ENCODE measurements around the gene GPR39. TPM values are rescaled to one million over a fixed set of nuclear protein-coding genes. Genes with fewer than 3 reads are reported as not detected.

Gene GPR39
- total and polyA plus RNA-seq, 8 donors = 0.87 to 16.0 (median 5.5) TPM; not detected in 1

GRCh38 chr2:132584976-132585817 lies 168.6 kb downstream of the GPR39 start:
- Histone ChIP-seq H3K9me3 (no peaks in the 10 kb centered on the region), H3K4me1 (no peaks in the 10 kb centered on the region), H3K27ac (no peak overlapping the region), H3K4me3 (no peak overlapping the region), H3K36me3 (no peaks in the 10 kb centered on the region), H3K27me3 (no peaks in the 10 kb centered on the region)
- TF ChIP-seq POLR2A (IDR thresholded peaks at IDR 0.05) (no peak), CTCF (IDR thresholded peaks at IDR 0.05) (no peak), POLR2AphosphoS5 (IDR thresholded peaks at IDR 0.05) (no peak), EP300 (IDR thresholded peaks at IDR 0.05) (no peak)
- intact Hi-C loops (cut with DNase I; ENCODE audit: low total_unique reads) = no loop called here
- 91 to 97% (median 96%) methylated on average over 36 of the region's 36 CpGs for WGBS, 5 donors
- no peak for DNase-seq

GRCh38 chr2:132586101-132586511 lies 169.5 kb downstream of the GPR39 start:
- intact Hi-C loops (cut with DNase I; ENCODE audit: low total_unique reads) = no loop called here
- Histone ChIP-seq H3K4me3 (no peak overlapping the region), H3K27me3 (no peaks in the 10 kb centered on the region), H3K4me1 (no peaks in the 10 kb centered on the region), H3K27ac (no peak overlapping the region), H3K9me3 (no peaks in the 10 kb centered on the region), H3K36me3 (no peaks in the 10 kb centered on the region)
- DNase-seq = no peak
- 77 to 90% (median 89%) methylated on average over 14 of the region's 14 CpGs for WGBS, 5 donors
- no peak for TF ChIP-seq EP300 (IDR thresholded peaks at IDR 0.05)
- TF ChIP-seq CTCF (IDR thresholded peaks at IDR 0.05) = no peak

GRCh38 chr2:132586835-132587234 lies 170.2 kb downstream of the GPR39 start:
- 85 to 98% (median 94%) methylated on average over 3 of the region's 3 CpGs for WGBS, 5 donors
- intact Hi-C loops (cut with DNase I; ENCODE audit: low total_unique reads) = no loop called here
- Histone ChIP-seq H3K4me1 (no peaks in the 10 kb centered on the region), H3K9me3 (no peaks in the 10 kb centered on the region), H3K27me3 (no peaks in the 10 kb centered on the region), H3K36me3 (no peaks in the 10 kb centered on the region), H3K4me3 (no peak overlapping the region), H3K27ac (no peak overlapping the region)
- TF ChIP-seq POLR2A (IDR thresholded peaks at IDR 0.05) = no peak
- no peak for TF ChIP-seq EP300 (IDR thresholded peaks at IDR 0.05)
- no peak for TF ChIP-seq CTCF (IDR thresholded peaks at IDR 0.05)
- TF ChIP-seq POLR2AphosphoS5 (IDR thresholded peaks at IDR 0.05) = no peak
- DNase-seq = no peak

- intact Hi-C loops (cut with DNase I; ENCODE audit: low total_unique reads) = no loop called here
Measured at GRCh38 chr2:132588576-132588975, 172.0 kb downstream of the GPR39 start.

More at GRCh38 chr2:132588576-132588975, 172.0 kb downstream of the GPR39 start:
- H3K27ac ChIP-seq = no peak overlapping the region
- no peaks in the 10 kb centered on the region for H3K9me3 ChIP-seq
- no peaks in the 10 kb centered on the region for H3K4me1 ChIP-seq
- 79 to 91% (median 85%) methylated on average over 1 of the region's 1 CpG for WGBS, 5 donors
- H3K36me3 ChIP-seq = no peaks in the 10 kb centered on the region
- TF ChIP-seq POLR2AphosphoS5 (IDR thresholded peaks at IDR 0.05) (no peak), POLR2A (IDR thresholded peaks at IDR 0.05) (no peak), CTCF (IDR thresholded peaks at IDR 0.05) (no peak), EP300 (IDR thresholded peaks at IDR 0.05) (no peak)
- no peaks in the 10 kb centered on the region for H3K27me3 ChIP-seq
- H3K4me3 ChIP-seq = no peak overlapping the region
- DNase-seq = no peak
